AG10803 (cell line): ENCODE data around the gene SACS.

Experiments used
- DNase-seq: peaks from one replicate; pipeline ENCODE4 v3.0.0; 2010; ENCODE audit warnings: low read depth
- H3K4me3 ChIP-seq: 2 replicates; pipeline ENCODE4 v1.5.1; 2011; ENCODE audit warnings: mild to moderate bottlenecking, low read length, control low read depth
- CTCF ChIP-seq: conservative IDR thresholded peaks from 2 replicates; pipeline ENCODE4 v1.5.1; 2011; ENCODE audit warnings: mild to moderate bottlenecking, low read length, control low read depth, inconsistent platforms

The SACS gene

GRCh38 chr13:23462815-23463559 lies 29.5 kb upstream of the SACS start:
- TF ChIP-seq CTCF = no peak
- peak; percentile 14 for DNase-seq

GRCh38 chr13:23461544-23461943 lies 28.0 kb upstream of the SACS start:
- no peak for DNase-seq
- no peak overlapping the region for H3K4me3 ChIP-seq
- TF ChIP-seq CTCF = no peak

More at GRCh38 chr13:23462815-23463559, 29.5 kb upstream of the SACS start:
- H3K4me3 ChIP-seq = no peak overlapping the region

- no peak for DNase-seq
- H3K4me3 ChIP-seq = no peak overlapping the region
- TF ChIP-seq CTCF = no peak
Measured at GRCh38 chr13:23460921-23461320, 27.4 kb upstream of the SACS start.

GRCh38 chr13:23460309-23460708 lies 26.8 kb upstream of the SACS start:
- DNase-seq = no peak
- no peak overlapping the region for H3K4me3 ChIP-seq
- TF ChIP-seq CTCF = no peak

- TF ChIP-seq CTCF = no peak
- no peak overlapping the region for H3K4me3 ChIP-seq
- no peak for DNase-seq
Measured at GRCh38 chr13:23458989-23459388, 25.5 kb upstream of the SACS start.

- DNase-seq = no peak
- no peak overlapping the region for H3K4me3 ChIP-seq
- TF ChIP-seq CTCF = no peak
Measured at GRCh38 chr13:23456437-23457210, 23.1 kb upstream of the SACS start.
